ENCODE results near the gene VEPH1. TPM values are rescaled to one million over a fixed set of nuclear protein-coding genes. Genes with fewer than 3 reads are reported as not detected.

Gene VEPH1
- 0.32 TPM in 1 of 2 replicates, not detected in the other for total RNA-seq (2021)
- percentile 11 among the genes with signal in this experiment for Bru-seq, nascent RNA
- percentile 6 among the genes with signal in this experiment for BruChase-seq, experiment 1, labeled RNA remaining after a 2-hour chase
- percentile 7 among the genes with signal in this experiment for BruChase-seq, experiment 2, labeled RNA remaining after a 6-hour chase
- long read RNA-seq, partial matches to known transcripts, result 0 of 1 reads
- long read RNA-seq, other reads (novel, unspliced or antisense), result 0 of 1 reads

DNA sequence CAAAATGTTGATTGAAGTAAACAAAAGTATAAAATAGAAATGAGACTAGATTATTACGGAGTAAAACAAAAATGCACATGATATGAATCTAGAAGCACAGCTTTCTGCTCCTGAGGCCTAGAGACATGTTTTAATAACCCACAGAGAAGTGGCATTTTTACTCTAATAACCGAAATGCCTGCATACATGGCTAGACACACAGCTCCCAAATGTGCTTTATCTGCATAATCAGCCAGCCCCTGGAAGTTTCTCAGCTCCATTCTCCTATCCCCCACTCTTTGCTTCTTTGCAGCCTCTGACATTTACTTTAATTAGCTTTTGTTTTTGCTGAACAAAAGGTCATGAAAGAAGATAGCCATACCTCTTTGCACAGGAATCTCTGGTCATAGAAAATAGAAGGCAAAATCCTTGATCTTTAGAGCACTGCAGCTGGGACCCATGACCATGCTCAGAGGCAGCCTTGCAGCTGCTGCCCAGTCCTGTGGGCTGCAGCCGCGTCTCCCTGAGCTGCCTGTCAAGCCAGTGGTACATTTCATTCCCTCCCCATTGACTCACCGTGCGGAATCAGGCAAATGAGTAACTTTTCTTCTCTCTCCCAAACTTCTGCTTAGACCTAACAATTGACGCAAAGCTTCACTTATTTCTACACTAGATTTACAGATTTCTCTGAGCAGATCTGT lies at the start of gene VEPH1:
Gene VEPH1, minus strand, starts transcription at position 501 of the 680 bp plus-strand sequence. CDS start 8,067 bp downstream, outside the sequence.
- no TSS peak for BruUV-seq (replicated peaks)
- CTCF ChIA-PET, result no interaction called here
- no peak for TF ChIP-seq EZH2 (IDR thresholded peaks at IDR 0.05; ENCODE audit: borderline replicate concordance, low read depth, low read length, poor library complexity, severe bottlenecking)
- TF ChIP-seq, protein P1, sequence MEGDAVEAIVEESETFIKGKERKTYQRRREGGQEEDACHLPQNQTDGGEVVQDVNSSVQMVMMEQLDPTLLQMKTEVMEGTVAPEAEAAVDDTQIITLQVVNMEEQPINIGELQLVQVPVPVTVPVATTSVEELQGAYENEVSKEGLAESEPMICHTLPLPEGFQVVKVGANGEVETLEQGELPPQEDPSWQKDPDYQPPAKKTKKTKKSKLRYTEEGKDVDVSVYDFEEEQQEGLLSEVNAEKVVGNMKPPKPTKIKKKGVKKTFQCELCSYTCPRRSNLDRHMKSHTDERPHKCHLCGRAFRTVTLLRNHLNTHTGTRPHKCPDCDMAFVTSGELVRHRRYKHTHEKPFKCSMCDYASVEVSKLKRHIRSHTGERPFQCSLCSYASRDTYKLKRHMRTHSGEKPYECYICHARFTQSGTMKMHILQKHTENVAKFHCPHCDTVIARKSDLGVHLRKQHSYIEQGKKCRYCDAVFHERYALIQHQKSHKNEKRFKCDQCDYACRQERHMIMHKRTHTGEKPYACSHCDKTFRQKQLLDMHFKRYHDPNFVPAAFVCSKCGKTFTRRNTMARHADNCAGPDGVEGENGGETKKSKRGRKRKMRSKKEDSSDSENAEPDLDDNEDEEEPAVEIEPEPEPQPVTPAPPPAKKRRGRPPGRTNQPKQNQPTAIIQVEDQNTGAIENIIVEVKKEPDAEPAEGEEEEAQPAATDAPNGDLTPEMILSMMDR (conservative IDR thresholded peaks at IDR 0.05; ENCODE audit: low read depth, low read length), result no peak
- intact Hi-C loops (cut with micrococcal nuclease; ENCODE audit: unreplicated experiment), result no loop called here
- H3K9me3 ChIP-seq (ENCODE audit: low read depth, low read length, poor library complexity, severe bottlenecking), result no peaks in the 10 kb centered on the region
- H3K4me1 ChIP-seq (ENCODE audit: insufficient read depth, low read length, poor library complexity, severe bottlenecking), result no peaks in the 10 kb centered on the region
- POLR2A ChIA-PET (ENCODE audit: low non-redundant PET), result no interaction called here
- no peak for DNase-seq (ENCODE audit: low spot score)
- H3K36me3 ChIP-seq (ENCODE audit: insufficient read depth, low read length, poor library complexity, severe bottlenecking), result no peaks in the 10 kb centered on the region
- H3K4me3 ChIP-seq (ENCODE audit: low read depth, low read length, poor library complexity, severe bottlenecking), result no peak within 1 kb of the TSS
- no peak within 1 kb of the TSS for H3K27ac ChIP-seq (ENCODE audit: low read depth, low read length, poor library complexity, severe bottlenecking)
- H3K27me3 ChIP-seq (replicated peaks; ENCODE audit: insufficient read depth, low read depth, low read length, poor library complexity), result peaks cover 14% of the 10 kb centered on the region

DNA sequence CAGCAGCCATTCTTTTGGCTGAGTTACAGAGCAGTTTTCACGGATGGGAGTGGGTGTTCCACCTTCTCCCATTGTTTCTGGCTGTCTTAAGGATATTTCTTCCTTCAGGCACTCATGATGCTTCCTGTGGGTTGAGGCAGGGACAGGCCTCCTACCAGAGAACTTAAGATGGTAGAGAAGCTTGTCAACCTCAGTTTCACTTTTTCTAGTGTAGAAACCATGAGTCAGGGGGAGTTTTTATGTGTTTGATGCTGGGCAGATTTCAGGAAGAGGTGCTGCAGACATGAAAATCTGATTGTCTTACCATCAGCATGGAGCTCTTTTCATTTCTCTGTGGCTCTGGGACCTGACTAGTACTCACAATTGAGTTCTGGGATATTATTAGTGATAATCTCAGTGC lies 48.7 kb upstream of the VEPH1 start:
- DNase-seq (ENCODE audit: low spot score), result no peak
- Histone ChIP-seq H3K9me3 (ENCODE audit: low read depth, low read length, poor library complexity, severe bottlenecking) (no peaks in the 10 kb centered on the region), H3K4me1 (ENCODE audit: insufficient read depth, low read length, poor library complexity, severe bottlenecking) (no peaks in the 10 kb centered on the region), H3K27ac (ENCODE audit: low read depth, low read length, poor library complexity, severe bottlenecking) (no peak overlapping the region), H3K4me3 (ENCODE audit: low read depth, low read length, poor library complexity, severe bottlenecking) (no peak overlapping the region), H3K27me3 (replicated peaks; ENCODE audit: insufficient read depth, low read depth, low read length, poor library complexity) (peaks cover 28% of the 10 kb centered on the region), H3K36me3 (ENCODE audit: insufficient read depth, low read length, poor library complexity, severe bottlenecking) (no peaks in the 10 kb centered on the region)
- ChIA-PET CTCF (no interaction called here), POLR2A (ENCODE audit: low non-redundant PET) (no interaction called here)
- intact Hi-C loops (cut with micrococcal nuclease; ENCODE audit: unreplicated experiment), result no loop called here
- no TSS peak for BruUV-seq (replicated peaks)
- TF ChIP-seq EZH2 (IDR thresholded peaks at IDR 0.05; ENCODE audit: borderline replicate concordance, low read depth, low read length, poor library complexity, severe bottlenecking), result no peak
- TF ChIP-seq, protein P1 (conservative IDR thresholded peaks at IDR 0.05; ENCODE audit: low read depth, low read length), result no peak

DNA sequence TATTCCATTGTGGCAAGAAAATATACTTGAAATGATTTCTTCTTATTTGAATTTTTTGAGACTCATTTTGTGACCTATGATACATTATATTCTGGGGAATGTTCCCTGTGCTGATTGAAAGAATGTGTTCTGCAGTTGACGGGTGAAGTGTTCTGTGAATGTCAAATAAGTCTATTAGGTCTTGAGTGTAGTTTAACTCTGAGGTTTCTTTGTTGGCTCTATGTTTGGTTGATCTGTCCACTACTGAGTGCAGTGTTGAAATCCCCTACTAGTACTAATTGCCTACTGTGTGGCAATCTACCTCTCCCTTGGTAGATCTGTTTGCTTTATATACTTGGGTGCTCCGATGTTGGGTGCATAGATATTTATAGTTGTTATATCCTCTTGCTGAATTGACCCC lies 46.3 kb upstream of the VEPH1 start:
- Histone ChIP-seq H3K27me3 (replicated peaks; ENCODE audit: insufficient read depth, low read depth, low read length, poor library complexity) (peaks cover 16% of the 10 kb centered on the region), H3K27ac (ENCODE audit: low read depth, low read length, poor library complexity, severe bottlenecking) (no peak overlapping the region), H3K4me1 (ENCODE audit: insufficient read depth, low read length, poor library complexity, severe bottlenecking) (no peaks in the 10 kb centered on the region), H3K9me3 (ENCODE audit: low read depth, low read length, poor library complexity, severe bottlenecking) (no peaks in the 10 kb centered on the region), H3K4me3 (ENCODE audit: low read depth, low read length, poor library complexity, severe bottlenecking) (no peak overlapping the region), H3K36me3 (ENCODE audit: insufficient read depth, low read length, poor library complexity, severe bottlenecking) (no peaks in the 10 kb centered on the region)
- ChIA-PET CTCF (no interaction called here), POLR2A (ENCODE audit: low non-redundant PET) (no interaction called here)
- no TSS peak for BruUV-seq (replicated peaks)
- TF ChIP-seq, protein P1 (conservative IDR thresholded peaks at IDR 0.05; ENCODE audit: low read depth, low read length), result no peak
- TF ChIP-seq EZH2 (IDR thresholded peaks at IDR 0.05; ENCODE audit: borderline replicate concordance, low read depth, low read length, poor library complexity, severe bottlenecking), result no peak
- no peak for DNase-seq (ENCODE audit: low spot score)
- intact Hi-C loops (cut with micrococcal nuclease; ENCODE audit: unreplicated experiment), result no loop called here

Measured in A673 (cell line).